ENCODE measurements around the gene IL1RAPL1.

- no peak for TF ChIP-seq SUZ12 (IDR thresholded peaks at IDR 0.05; ENCODE audit: extremely low read depth, insufficient read depth, insufficient read length)
- TF ChIP-seq ZNF274 (IDR thresholded peaks at IDR 0.05; ENCODE audit: low read depth, low read length), result no peak
Measured at GRCh38 chrX:29024871-29025270, 437.6 kb downstream of the IL1RAPL1 start.

Data from NT2/D1 (cell line).